ENCODE results near the gene MAML2.

DNA sequence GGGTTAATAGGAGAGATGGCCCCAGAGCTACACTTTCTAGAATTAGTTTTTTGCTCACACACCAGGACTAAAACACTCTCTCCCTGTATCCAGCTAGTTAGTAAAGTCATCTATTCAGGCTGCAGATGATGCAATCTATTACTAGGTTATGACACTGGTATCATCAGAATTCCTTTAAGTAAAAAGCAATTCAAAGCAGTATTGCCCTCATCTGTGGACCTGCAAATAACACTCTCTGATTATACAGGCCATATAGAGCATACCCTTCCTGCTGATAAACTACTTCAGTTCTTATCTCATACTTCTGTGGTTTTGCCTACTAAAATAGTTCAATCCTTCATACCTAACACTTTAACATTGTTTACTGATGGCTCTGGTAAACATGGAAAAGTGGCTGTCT is 405.6 kb downstream of the MAML2 start:
- TF ChIP-seq CTCF (IDR thresholded peaks at IDR 0.05), result no peak
- TF ChIP-seq POLR2A (IDR thresholded peaks at IDR 0.05), result no peak
